ENCODE measurements around the gene GRN.

Gene GRN

DNA sequence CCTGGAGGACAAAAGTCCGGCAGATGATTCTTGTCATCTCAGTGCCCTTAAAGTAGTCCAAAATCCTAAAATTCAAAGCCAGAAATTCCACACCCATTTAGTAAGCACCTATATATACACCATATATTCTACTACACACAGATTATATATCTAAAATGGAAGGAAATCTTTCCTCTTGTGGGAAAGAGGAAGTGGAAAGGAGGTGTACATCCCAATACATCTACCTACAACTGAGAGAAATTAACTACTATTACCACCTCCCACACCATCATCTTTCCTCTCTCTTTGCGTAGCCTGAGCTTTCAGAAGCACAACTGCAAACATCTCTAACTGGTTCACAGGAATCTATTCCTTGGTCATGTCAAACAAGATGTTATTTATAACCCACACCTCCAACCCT, 49.7 kb downstream of the GRN start:
- TF ChIP-seq, protein P1, sequence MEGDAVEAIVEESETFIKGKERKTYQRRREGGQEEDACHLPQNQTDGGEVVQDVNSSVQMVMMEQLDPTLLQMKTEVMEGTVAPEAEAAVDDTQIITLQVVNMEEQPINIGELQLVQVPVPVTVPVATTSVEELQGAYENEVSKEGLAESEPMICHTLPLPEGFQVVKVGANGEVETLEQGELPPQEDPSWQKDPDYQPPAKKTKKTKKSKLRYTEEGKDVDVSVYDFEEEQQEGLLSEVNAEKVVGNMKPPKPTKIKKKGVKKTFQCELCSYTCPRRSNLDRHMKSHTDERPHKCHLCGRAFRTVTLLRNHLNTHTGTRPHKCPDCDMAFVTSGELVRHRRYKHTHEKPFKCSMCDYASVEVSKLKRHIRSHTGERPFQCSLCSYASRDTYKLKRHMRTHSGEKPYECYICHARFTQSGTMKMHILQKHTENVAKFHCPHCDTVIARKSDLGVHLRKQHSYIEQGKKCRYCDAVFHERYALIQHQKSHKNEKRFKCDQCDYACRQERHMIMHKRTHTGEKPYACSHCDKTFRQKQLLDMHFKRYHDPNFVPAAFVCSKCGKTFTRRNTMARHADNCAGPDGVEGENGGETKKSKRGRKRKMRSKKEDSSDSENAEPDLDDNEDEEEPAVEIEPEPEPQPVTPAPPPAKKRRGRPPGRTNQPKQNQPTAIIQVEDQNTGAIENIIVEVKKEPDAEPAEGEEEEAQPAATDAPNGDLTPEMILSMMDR (IDR thresholded peaks at IDR 0.05; ENCODE audit: insufficient read depth, low read depth, low read length, missing control alignments) = no peak
- DNase-seq (ENCODE audit: low read depth) = no peak
- H3K4me3 ChIP-seq (ENCODE audit: low read depth, low read length) = no peak overlapping the region

DNA sequence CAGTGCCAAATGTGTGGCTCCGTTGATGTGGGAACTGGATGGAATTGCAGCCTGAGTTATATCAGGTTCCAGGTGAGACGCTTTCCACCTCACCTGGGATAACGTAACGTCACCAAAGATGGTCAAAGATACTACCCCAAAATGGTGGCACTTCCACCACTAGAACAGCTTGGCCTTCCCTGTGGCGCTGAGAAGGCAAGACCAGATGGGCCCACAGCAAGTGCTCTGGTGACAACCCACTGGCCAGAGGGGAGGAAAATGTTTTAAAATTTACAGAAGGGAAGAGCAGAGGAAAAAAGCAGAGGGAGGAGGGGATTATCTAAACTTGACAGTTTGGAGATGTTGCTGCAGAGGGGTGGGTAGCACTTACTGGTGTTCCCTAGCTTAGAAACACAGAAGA, 51.8 kb downstream of the GRN start:
- TF ChIP-seq, protein P1 (IDR thresholded peaks at IDR 0.05; ENCODE audit: insufficient read depth, low read depth, low read length, missing control alignments) = no peak
- no peak overlapping the region for H3K4me3 ChIP-seq (ENCODE audit: low read depth, low read length)
- DNase-seq (ENCODE audit: low read depth) = no peak

DNA sequence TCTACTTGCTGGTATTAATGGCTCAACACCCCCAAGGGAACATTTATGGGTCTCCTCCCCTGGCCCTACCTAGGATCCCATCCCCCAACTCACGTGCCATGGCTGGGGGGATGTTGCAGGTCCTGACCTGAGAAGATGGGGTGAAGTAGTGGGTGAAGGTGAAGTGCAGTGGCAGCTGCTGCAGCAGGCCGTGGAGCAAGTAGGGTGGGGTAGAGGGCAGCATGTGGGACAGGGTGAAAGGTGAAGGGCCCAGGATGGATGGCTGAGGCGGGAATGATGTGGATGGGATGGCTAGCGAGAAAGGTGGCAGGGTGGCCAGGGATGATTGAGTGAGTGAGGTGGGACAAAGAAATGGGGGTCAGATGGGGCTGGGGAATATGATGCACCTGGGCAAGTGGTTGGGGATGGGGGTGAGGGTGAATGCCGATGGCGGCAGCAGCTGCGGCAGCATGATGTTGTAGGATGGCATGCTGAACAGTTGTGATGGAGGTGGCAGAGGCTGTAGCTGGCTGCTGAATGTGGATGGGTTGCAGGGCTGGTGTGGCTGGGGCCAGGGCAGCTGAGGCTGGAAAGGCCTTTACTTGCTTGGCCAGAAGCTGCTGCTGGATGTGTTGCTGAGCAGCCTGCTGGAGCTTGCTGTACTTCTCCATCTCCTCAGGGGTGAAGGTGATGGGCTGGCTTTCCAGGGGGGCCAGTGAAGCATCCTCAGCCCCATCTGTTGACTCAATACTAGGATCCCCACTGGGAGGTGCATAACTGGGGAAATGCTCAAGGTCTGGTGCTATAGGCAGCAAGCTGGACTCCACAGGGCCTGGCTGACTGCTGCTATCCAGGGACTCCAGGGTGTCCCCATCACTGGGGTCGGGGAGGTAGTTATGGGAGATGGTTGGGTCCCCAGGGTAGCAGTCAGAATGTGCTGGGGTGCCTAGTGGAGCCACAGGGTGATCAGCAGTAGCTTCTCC, 52.7 kb downstream of the GRN start:
- H3K4me3 ChIP-seq (ENCODE audit: low read depth, low read length) = no peak overlapping the region
- DNase-seq (ENCODE audit: low read depth) = no peak
- TF ChIP-seq, protein P1 (IDR thresholded peaks at IDR 0.05; ENCODE audit: insufficient read depth, low read depth, low read length, missing control alignments) = no peak

DNA sequence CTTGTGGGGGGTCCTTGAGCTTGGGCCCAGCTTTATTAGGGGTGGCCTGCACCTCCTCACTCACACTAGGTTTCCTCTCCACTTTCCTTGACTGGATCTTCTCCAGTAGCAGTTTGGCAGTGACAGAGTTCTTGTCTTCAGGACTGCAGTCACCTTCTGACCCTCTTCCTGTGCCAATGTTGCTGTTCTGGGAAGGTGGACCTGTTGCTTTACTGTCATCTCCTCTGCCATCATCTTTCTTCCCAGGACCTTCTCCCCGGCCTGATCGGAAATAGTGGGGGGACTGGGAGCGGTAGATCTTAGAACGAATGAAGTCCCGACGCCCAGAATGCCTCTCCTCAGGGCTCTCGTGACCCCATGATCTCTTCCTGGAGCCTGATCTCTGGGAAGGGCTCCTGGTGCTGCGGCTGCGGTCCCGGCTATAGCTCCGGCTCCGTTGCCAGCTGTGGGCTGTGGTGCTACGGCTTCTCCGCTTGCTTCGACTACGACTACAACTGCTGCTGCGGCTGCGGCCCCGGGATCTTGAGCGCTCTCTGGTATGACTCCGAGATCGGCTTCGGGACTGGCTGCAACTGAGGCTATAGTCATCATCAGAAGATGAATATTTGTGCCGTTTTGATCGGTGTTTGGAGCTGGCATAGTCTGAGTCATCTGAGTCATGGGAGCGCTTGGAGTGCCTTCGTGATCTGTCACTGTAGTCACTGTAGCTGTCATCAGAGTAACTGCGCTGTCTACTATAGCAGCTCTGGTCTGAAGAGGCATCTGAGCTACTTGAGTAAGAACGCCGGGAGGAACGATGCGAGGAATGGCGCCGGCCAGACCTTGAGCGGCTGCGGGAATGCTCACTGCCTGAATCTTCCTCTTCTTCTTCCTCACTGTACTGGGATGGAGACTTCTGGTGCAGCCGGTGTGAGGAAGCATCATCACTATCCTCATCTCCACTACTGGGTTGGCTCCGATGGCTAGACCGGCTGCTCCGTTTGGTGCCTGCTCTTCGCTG, 53.9 kb downstream of the GRN start:
- no peak overlapping the region for H3K4me3 ChIP-seq (ENCODE audit: low read depth, low read length)
- DNase-seq (ENCODE audit: low read depth) = no peak
- TF ChIP-seq, protein P1 (IDR thresholded peaks at IDR 0.05; ENCODE audit: insufficient read depth, low read depth, low read length, missing control alignments) = no peak

DNA sequence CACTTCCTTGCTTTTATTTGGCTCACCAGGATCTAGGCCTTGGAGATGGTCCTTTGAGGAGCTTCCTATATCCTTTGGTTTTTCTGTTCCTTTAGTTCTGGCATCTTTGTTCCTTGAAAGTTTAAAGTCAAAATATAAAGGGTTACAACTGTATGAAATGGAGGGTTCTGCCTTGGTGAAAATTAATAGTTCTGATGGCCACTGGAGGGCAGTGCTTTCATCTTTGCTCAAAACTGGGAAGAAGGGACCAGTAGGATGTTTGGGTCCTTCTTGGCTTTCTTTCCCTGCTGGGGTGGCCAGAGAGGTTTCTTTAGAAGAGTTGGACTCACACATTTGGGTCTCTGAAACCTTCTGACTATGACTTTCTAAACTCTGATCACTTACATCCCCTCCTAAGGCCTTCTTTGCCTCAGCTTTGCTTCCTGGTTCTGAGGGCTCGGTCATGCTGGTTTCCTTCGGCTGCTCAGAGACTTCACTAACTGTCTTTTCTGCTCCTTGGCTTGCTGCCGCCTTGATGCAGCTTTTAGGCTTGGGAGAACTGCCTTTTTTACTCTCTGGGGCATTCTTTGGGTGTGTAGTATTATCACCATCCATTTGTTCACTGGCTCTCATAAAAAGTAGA, 55.2 kb downstream of the GRN start:
- H3K4me3 ChIP-seq (ENCODE audit: low read depth, low read length) = no peak overlapping the region
- TF ChIP-seq, protein P1 (IDR thresholded peaks at IDR 0.05; ENCODE audit: insufficient read depth, low read depth, low read length, missing control alignments) = peak; percentile 45
- peak; percentile 37 for DNase-seq (ENCODE audit: low read depth)
